ENCODE results near the gene ELFN2.

DNA sequence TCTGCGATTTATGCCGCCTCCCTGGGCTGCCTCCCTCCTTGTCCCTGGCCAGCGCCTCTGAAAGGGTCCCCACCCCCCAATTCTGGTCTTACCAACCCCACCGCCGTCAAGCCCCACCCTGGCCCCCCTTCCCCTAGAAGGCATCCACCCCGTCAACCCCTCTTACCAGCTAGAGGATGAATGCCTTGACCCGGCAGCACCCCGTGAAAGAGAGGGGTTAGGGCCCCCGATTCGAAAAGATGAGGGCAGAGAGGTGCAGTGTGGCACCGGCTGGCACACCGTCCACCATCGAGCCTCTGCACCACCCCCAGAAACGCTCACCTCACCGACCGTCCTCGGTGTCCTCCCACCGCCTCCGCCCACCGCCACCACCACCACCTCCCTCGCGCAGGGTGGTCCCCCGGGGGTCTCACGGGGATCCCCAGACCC lies 559 bp downstream of the ELFN2 start:
- TF ChIP-seq EZH2phosphoT487 (IDR thresholded peaks at IDR 0.05; ENCODE audit: insufficient read depth, low read depth), result no peak
- TF ChIP-seq EZH2 (IDR thresholded peaks at IDR 0.05; ENCODE audit: insufficient read depth, poor library complexity, severe bottlenecking), result no peak

All from GM23248 (cell line).